Mesothelial cell of epicardium (in vitro differentiated cells): Measurements from ENCODE around the gene LPIN3. TPM values are rescaled to one million over a fixed set of nuclear protein-coding genes. Genes with fewer than 3 reads are reported as not detected.

Experiments
- DNase-seq, 2 experiments: peaks; one replicate each; pipeline ENCODE4 v3.0.0; 2021; ENCODE audit warnings: low spot score in 2 of 2; ENCODE audit not compliant: unreplicated experiment in 2 of 2
- H3K27ac Mint-ChIP-seq: 2 replicates; pipeline ENCODE4 v1.8.0; 2021; ENCODE audit warnings: mixed read lengths
- H3K27me3 Mint-ChIP-seq: 2 replicates; pipeline ENCODE4 v1.8.0; 2021; ENCODE audit warnings: low read depth, mixed read lengths
- H3K36me3 Mint-ChIP-seq: 2 replicates; pipeline ENCODE4 v1.8.0; 2021; ENCODE audit warnings: mixed read lengths
- H3K4me1 Mint-ChIP-seq: 2 replicates; pipeline ENCODE4 v1.8.0; 2021; ENCODE audit warnings: mixed read lengths
- H3K4me3 Mint-ChIP-seq: 2 replicates; pipeline ENCODE4 v1.8.0; 2021; ENCODE audit warnings: mild to moderate bottlenecking, moderate library complexity, mixed read lengths
- H3K9me3 Mint-ChIP-seq: 2 replicates; pipeline ENCODE4 v1.8.0; 2021; ENCODE audit warnings: mixed read lengths
- total RNA-seq: library from RNA; stranded (reverse); gene quantifications from 3 replicates; pipeline ENCODE4 v1.2.1, GENCODE V29; 2021
- TF ChIP-seq, protein P1 (sequence below): fragments of 200-600 bp; sonication (generic); IDR thresholded peaks from one replicate; pipeline ENCODE4 v1.5.0; 2021; ENCODE audit warnings: antibody characterized with exemption; ENCODE audit not compliant: unreplicated experiment

LPIN3 gene
- 19.3 to 21.3 TPM (median 20.8 TPM) in 3 replicates for total RNA-seq

GRCh38 chr20:41340327-41341055 is at the start of gene LPIN3:
Gene LPIN3 (plus strand): TSS chr20:41340821. CDS start chr20:41345804, 4,983 bp downstream.
- Mint-ChIP-seq H3K27me3 (no peaks in the 10 kb centered on the region), H3K27ac (peak within 1 kb of the TSS; percentile 90), H3K36me3 (no peaks in the 10 kb centered on the region), H3K4me1 (peaks cover 8% of the 10 kb centered on the region), H3K9me3 (no peaks in the 10 kb centered on the region), H3K4me3 (peak within 1 kb of the TSS; percentile 78)
- peak; percentile 49 to 66 for DNase-seq
- TF ChIP-seq, protein P1, sequence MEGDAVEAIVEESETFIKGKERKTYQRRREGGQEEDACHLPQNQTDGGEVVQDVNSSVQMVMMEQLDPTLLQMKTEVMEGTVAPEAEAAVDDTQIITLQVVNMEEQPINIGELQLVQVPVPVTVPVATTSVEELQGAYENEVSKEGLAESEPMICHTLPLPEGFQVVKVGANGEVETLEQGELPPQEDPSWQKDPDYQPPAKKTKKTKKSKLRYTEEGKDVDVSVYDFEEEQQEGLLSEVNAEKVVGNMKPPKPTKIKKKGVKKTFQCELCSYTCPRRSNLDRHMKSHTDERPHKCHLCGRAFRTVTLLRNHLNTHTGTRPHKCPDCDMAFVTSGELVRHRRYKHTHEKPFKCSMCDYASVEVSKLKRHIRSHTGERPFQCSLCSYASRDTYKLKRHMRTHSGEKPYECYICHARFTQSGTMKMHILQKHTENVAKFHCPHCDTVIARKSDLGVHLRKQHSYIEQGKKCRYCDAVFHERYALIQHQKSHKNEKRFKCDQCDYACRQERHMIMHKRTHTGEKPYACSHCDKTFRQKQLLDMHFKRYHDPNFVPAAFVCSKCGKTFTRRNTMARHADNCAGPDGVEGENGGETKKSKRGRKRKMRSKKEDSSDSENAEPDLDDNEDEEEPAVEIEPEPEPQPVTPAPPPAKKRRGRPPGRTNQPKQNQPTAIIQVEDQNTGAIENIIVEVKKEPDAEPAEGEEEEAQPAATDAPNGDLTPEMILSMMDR, result peak; percentile 66

GRCh38 chr20:41293269-41294037 is 47.2 kb upstream of the LPIN3 start:
- H3K27ac Mint-ChIP-seq, result no peak overlapping the region
- H3K4me1 Mint-ChIP-seq, result no peaks in the 10 kb centered on the region
- DNase-seq, result no peak
- no peaks in the 10 kb centered on the region for H3K27me3 Mint-ChIP-seq
- no peaks in the 10 kb centered on the region for H3K9me3 Mint-ChIP-seq
- H3K36me3 Mint-ChIP-seq, result no peaks in the 10 kb centered on the region
- TF ChIP-seq, protein P1, result no peak
- no peak overlapping the region for H3K4me3 Mint-ChIP-seq

DNA sequence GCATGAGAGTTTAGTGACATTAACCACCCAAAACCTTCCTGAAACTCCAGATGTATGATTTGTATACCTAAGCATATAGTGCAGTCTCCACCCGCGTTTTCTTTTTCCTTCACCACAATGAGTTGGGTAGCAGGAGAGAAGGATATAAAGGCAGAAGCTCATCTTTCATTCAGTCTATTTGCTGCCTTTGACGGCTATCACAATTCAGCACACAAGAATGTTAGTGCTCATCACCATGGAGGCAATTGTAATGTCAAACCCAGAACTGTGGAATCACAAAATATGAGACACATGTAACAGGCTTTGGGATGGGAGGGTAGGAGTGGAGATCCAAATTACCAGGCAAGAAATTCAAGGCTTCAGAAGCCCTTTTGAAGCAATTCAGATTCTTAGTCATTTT is 40.7 kb upstream of the LPIN3 start:
- TF ChIP-seq, protein P1, result no peak
- Mint-ChIP-seq H3K27me3 (no peaks in the 10 kb centered on the region), H3K4me3 (no peak overlapping the region), H3K4me1 (peaks cover 7% of the 10 kb centered on the region), H3K9me3 (no peaks in the 10 kb centered on the region), H3K36me3 (no peaks in the 10 kb centered on the region), H3K27ac (no peak overlapping the region)
- no peak for DNase-seq

GRCh38 chr20:41300383-41300782 is 40.2 kb upstream of the LPIN3 start:
- no peaks in the 10 kb centered on the region for H3K27me3 Mint-ChIP-seq
- H3K4me3 Mint-ChIP-seq, result no peak overlapping the region
- H3K36me3 Mint-ChIP-seq, result no peaks in the 10 kb centered on the region
- no peaks in the 10 kb centered on the region for H3K9me3 Mint-ChIP-seq
- TF ChIP-seq, protein P1, result no peak
- no peak overlapping the region for H3K27ac Mint-ChIP-seq
- no peak for DNase-seq
- peaks cover 7% of the 10 kb centered on the region for H3K4me1 Mint-ChIP-seq

DNA sequence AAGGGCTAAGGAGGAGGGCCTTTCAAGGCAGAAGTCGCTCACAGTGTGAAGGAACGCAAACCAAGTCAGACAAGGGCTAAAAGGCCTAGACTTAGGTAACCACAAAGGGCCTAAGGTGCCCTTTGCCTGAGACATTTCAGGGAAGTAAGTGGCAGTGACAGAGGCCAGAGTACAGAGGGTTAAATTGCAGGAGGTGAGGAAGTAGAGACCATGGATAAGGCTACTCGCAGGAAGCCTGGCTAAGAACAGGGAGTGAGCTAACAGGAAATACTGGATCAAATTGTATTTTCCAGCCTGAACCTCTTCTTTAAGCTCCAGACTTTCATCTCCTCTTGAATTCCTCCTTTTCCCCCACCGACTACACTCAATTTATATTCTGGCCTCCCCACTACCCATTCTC is 39.7 kb upstream of the LPIN3 start:
- H3K36me3 Mint-ChIP-seq, result no peaks in the 10 kb centered on the region
- no peaks in the 10 kb centered on the region for H3K27me3 Mint-ChIP-seq
- no peak overlapping the region for H3K4me3 Mint-ChIP-seq
- TF ChIP-seq, protein P1, result no peak
- peaks cover 7% of the 10 kb centered on the region for H3K4me1 Mint-ChIP-seq
- H3K9me3 Mint-ChIP-seq, result no peaks in the 10 kb centered on the region
- H3K27ac Mint-ChIP-seq, result no peak overlapping the region
- DNase-seq, result no peak
